ENCODE results near the gene KLHL6. TPM values are rescaled to one million over a fixed set of nuclear protein-coding genes. Genes with fewer than 3 reads are reported as not detected.

KLHL6 gene
- total RNA-seq, 1 donor from 2014 or later = 5.7 TPM

- no peak for DNase-seq (ENCODE audit: low spot score)
Measured at GRCh38 chr3:183566880-183567279, 11.4 kb upstream of the KLHL6 start.

- peak; percentile 68 for DNase-seq (ENCODE audit: low spot score)
Measured at GRCh38 chr3:183564046-183564445, 8.5 kb upstream of the KLHL6 start.

- DNase-seq (ENCODE audit: low spot score) = no peak
Measured at GRCh38 chr3:183563536-183563874, 8.0 kb upstream of the KLHL6 start.

GRCh38 chr3:183560607-183561006, 5.1 kb upstream of the KLHL6 start:
- DNase-seq (ENCODE audit: low spot score) = no peak

- no peak for DNase-seq (ENCODE audit: low spot score)
Measured at GRCh38 chr3:183558495-183558894, 3.0 kb upstream of the KLHL6 start.

GRCh38 chr3:183556722-183557121, 1.2 kb upstream of the KLHL6 start:
- DNase-seq (ENCODE audit: low spot score) = no peak

- no peak for DNase-seq (ENCODE audit: low spot score)
Measured at GRCh38 chr3:183554377-183554776, 1.1 kb downstream of the KLHL6 start.

GRCh38 chr3:183553334-183554026, 2.0 kb downstream of the KLHL6 start:
- no peak for DNase-seq (ENCODE audit: low spot score)

- DNase-seq (ENCODE audit: low spot score) = no peak
Measured at GRCh38 chr3:183551930-183552329, 3.6 kb downstream of the KLHL6 start.

GRCh38 chr3:183548262-183548769, 7.2 kb downstream of the KLHL6 start:
- no peak for DNase-seq (ENCODE audit: low spot score)

- DNase-seq (ENCODE audit: low spot score) = no peak
Measured at GRCh38 chr3:183546625-183547024, 8.9 kb downstream of the KLHL6 start.

- no peak for DNase-seq (ENCODE audit: low spot score)
Measured at GRCh38 chr3:183545708-183546107, 9.8 kb downstream of the KLHL6 start.

GRCh38 chr3:183542355-183542754, 13.2 kb downstream of the KLHL6 start:
- peak; percentile 18 for DNase-seq (ENCODE audit: low spot score)

GRCh38 chr3:183541738-183542137, 13.8 kb downstream of the KLHL6 start:
- no peak for DNase-seq (ENCODE audit: low spot score)

GRCh38 chr3:183541235-183541655, 14.3 kb downstream of the KLHL6 start:
- no peak for DNase-seq (ENCODE audit: low spot score)

GRCh38 chr3:183540501-183541234, 14.8 kb downstream of the KLHL6 start:
- DNase-seq (ENCODE audit: low spot score) = peak; percentile 18

GRCh38 chr3:183539811-183540210, 15.7 kb downstream of the KLHL6 start:
- DNase-seq (ENCODE audit: low spot score) = no peak

- DNase-seq (ENCODE audit: low spot score) = no peak
Measured at GRCh38 chr3:183538486-183538885, 17.0 kb downstream of the KLHL6 start.

GRCh38 chr3:183537295-183537730, 18.2 kb downstream of the KLHL6 start:
- no peak for DNase-seq (ENCODE audit: low spot score)

GRCh38 chr3:183536238-183536880, 19.1 kb downstream of the KLHL6 start:
- no peak for DNase-seq (ENCODE audit: low spot score)

- no peak for DNase-seq (ENCODE audit: low spot score)
Measured at GRCh38 chr3:183534249-183534648, 21.3 kb downstream of the KLHL6 start.

Measured in mesenteric fat pad (tissue), 1 donor.